ENCODE data around the gene SULT1C2.
"Not testable (repeated sequence)": the region's sequence is repeated elsewhere in the genome, so short reads cannot be mapped to it uniquely, and the experiment has no call there.

SULT1C2 gene

DNA sequence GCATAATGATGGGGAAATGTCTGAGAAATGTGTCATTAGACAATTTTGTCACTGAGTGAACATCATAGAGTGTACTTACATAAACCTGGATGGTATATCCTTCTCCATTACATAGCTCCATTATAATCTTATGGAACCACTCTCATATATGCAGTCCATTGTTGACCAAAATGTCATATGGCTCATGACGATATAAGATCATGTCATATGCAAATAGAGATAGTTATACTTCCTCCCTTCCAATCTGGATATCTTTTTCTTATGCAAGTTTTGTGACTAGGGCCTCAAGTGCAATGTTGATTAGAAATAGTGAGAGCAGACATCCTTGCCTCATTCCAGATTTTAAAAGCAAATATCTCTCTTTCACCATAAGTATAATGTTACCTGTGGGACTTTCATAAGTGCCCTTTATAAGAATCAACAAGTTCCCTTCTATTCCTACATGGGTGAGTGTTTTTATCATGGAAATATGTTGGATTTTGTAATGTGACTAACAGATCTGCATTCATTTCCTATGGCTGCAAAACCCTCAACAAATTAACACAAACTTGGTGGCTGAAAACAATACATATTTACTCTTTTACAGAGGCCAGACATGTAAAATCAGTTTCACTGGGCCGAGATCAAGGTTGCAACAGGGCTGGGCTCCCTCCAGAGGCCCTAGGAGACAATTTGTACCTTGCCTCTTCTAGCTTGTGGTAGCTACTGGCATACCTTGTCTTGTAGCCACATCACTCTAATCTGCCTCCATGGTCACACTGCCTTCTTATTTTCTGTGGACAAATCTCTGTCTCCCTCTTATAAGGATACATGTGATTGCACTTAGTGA lies 67.4 kb downstream of the SULT1C2 start:
- DNase-seq: no peak

DNA sequence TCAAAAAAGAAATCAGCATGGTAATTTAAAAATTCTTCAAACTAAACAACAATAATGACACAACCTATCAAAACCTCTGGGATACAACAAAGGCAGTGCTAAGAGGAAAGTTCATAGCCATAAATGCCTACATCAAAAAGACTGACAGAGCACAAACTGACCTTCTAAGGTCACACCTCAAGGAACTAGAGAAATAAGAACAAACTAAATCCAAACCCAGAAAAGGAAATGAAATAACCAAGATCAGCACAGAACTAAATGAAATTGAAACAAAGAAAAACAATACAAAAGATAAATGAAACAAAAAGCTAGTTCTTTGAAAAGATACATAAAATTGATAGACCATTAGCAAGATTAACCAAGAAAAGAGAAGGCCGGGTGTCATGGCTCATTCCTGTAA lies 70.6 kb downstream of the SULT1C2 start:
- not testable (repeated sequence) for DNase-seq
